ENCODE data around the gene MPP4. TPM values are rescaled to one million over a fixed set of nuclear protein-coding genes. Genes with fewer than 3 reads are reported as not detected.

Gene MPP4
- total and polyA plus RNA-seq, 9 of the 15 experiments (the other 6 are each of a cell fraction or from before 2014, with no cell fraction given): 0.03 to 0.08 TPM; not detected in 7

- Histone ChIP-seq H3K27ac (ENCODE audit: extremely low read depth, low read depth, low read length) (no peak overlapping the region), H3K27me3 (ENCODE audit: control insufficient read depth in 2 of 2, insufficient read depth in 2 of 2, low read length in 2 of 2) (peaks cover 0 to 12% of the 10 kb centered on the region in 2 experiments; a peak in 1 of 5 replicates), H3K36me3 (ENCODE audit: control insufficient read depth, insufficient read depth, low read length) (no peaks in the 10 kb centered on the region), H3K79me2 (ENCODE audit: control insufficient read depth, insufficient read depth, low read length) (no peaks in the 10 kb centered on the region), H4K20me1 (replicated peaks; ENCODE audit: control insufficient read depth, insufficient read depth, low read length) (no peaks in the 10 kb centered on the region), H3K9ac (ENCODE audit: insufficient read depth in 1 of 2, low read depth in 2 of 2, low read length in 2 of 2) (no peak overlapping the region), H3K4me3 (no peak overlapping the region), H3K9me3 (replicated peaks; ENCODE audit: control insufficient read depth, insufficient read depth, low read depth, low read length) (no peaks in the 10 kb centered on the region), H3K4me1 (replicated peaks in 1 of 2; ENCODE audit: control insufficient read depth in 2 of 2, insufficient read depth in 2 of 2, low read length in 2 of 2) (no peaks in the 10 kb centered on the region), H3K4me2 (ENCODE audit: insufficient read depth, low read length) (no peak overlapping the region), H3K9me1 (ENCODE audit: control insufficient read depth, insufficient read depth, low read length) (no peaks in the 10 kb centered on the region), H2AFZ (ENCODE audit: low read depth, low read length) (no peak overlapping the region)
- in situ Hi-C loops (cut with MboI): no loop called here
- CTCF ChIA-PET (ENCODE audit: low intra/inter-chr PET ratio): no interaction called here
- POLR2A ChIA-PET: interaction anchor here (0.5 kb wide), 1 partner anchor 18 kb away, joined by 3 read pairs; no protein-coding TSS in a partner anchor
- DNase-seq (ENCODE audit: extremely low read depth in 1 of 4, low spot score in 3 of 4) (no peak), FAIRE-seq (no peak), ATAC-seq (no peak)
- no peak for TF ChIP-seq NUFIP1 (IDR thresholded peaks at IDR 0.05; ENCODE audit: partially characterized antibody)
- no peak for TF ChIP-seq BHLHE40 (IDR thresholded peaks at IDR 0.05; ENCODE audit: low read length)
- TF ChIP-seq, protein P1, sequence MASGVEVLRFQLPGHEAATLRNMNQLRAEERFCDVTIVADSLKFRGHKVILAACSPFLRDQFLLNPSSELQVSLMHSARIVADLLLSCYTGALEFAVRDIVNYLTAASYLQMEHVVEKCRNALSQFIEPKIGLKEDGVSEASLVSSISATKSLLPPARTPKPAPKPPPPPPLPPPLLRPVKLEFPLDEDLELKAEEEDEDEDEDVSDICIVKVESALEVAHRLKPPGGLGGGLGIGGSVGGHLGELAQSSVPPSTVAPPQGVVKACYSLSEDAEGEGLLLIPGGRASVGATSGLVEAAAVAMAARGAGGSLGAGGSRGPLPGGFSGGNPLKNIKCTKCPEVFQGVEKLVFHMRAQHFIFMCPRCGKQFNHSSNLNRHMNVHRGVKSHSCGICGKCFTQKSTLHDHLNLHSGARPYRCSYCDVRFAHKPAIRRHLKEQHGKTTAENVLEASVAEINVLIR (CRISPR knock-in tag; IDR thresholded peaks at IDR 0.05): no peak
- TF ChIP-seq JUND (IDR thresholded peaks at IDR 0.05; ENCODE audit: borderline replicate concordance, low read depth, low read length): no peak
- no peak for TF ChIP-seq JUND (tag; IDR thresholded peaks at IDR 0.05; ENCODE audit: borderline replicate concordance, low read depth, low read length)
- no peak for TF ChIP-seq DNMT1 (IDR thresholded peaks at IDR 0.05)
- WGBS (ENCODE audit: insufficient coverage, low coverage, missing lambda C conversion rate): 5% methylated on average over 2 of the region's 3 CpGs
- no TSS peak for BruUV-seq (replicated peaks)
- intact Hi-C loops (cut with micrococcal nuclease): no loop called here
Observed at GRCh38 chr2:201674794-201675193, 23.6 kb downstream of the MPP4 start.

Measured in K562 (cell line).